GM18520 (cell line): ENCODE results near the gene TAC3.
"Not testable (repeated sequence)": the region's sequence is repeated elsewhere in the genome, so short reads cannot be mapped to it uniquely, and the experiment has no call there.

Experiments used
- ATAC-seq: cut with Tn5 transposase; IDR thresholded peaks from one replicate; pipeline ENCODE4 v1.9.1; 2021; ENCODE audit not compliant: unreplicated experiment

TAC3 gene

GRCh38 chr12:56987011-56987410 is 29.3 kb downstream of the TAC3 start:
- ATAC-seq = no peak

DNA sequence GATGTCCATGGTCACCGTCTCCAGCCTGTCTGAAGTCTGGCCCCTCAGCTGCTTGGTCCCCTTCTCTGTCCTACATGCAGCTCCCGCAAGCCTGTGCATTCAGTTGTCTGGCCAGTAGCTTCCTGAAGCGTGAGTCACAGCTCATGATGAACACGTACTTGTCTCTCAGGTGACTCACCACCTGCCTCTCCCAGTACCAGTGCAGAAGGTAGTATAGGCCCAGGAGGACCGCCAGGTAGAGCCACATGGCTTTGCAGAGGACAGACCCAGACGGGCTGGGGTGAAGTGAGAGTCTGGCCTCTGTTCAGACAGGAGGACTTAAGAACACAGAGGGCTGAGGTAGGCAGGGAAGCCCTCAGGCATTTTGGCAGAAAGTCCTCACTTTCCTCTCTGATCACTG is 30.6 kb downstream of the TAC3 start:
- ATAC-seq = not testable (repeated sequence)

DNA sequence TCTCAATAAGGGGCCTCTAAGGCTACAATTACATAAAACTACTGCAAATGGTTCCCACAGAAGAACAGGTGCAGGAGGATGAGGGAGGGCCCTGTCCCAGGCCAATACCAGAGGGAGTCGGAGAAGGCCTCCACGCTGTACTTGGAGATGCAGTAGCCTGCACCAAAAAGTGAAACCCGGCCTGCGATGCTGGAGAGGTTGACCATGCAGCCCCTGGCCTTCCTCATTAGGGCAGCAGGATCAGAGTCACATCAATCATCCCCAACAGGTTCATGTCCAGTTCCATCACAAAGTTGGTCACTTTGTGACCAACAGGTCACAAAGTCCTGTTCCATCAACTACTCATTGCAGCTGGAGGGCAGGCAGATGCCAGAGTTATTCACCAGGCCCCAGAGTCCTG is 32.9 kb downstream of the TAC3 start:
- no peak for ATAC-seq

DNA sequence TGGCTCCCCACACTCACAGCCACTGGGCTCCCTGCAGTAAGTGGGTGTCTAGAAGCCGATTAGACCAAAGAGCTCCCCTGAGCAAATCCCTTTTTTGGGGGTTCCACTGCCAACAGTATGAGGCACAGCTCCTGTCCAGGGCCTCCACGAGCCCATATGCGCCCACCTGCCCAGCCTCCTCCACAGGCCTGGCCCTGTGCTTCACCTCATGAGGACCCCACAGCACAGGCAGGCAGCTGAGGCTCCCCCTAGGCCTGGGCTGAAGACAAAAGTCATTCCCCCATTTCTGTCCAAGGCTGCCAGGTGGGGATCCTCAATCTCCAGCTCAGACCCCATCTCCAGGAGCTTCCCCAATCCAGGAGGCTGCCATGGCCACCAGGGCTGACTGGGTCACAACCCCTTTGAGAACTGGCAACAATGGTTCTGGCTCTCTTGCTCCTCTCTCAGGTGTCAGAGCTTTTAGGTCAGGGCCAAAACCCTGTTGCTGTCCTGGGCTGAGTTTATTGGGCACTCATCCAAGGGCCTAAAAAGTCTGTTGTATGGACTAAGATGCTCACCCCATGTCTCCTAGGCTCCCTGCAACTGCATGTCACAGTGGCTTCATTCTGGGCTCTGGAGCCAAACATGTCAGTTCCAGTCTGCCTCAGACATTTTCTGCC is 33.6 kb downstream of the TAC3 start:
- ATAC-seq = not testable (repeated sequence)

DNA sequence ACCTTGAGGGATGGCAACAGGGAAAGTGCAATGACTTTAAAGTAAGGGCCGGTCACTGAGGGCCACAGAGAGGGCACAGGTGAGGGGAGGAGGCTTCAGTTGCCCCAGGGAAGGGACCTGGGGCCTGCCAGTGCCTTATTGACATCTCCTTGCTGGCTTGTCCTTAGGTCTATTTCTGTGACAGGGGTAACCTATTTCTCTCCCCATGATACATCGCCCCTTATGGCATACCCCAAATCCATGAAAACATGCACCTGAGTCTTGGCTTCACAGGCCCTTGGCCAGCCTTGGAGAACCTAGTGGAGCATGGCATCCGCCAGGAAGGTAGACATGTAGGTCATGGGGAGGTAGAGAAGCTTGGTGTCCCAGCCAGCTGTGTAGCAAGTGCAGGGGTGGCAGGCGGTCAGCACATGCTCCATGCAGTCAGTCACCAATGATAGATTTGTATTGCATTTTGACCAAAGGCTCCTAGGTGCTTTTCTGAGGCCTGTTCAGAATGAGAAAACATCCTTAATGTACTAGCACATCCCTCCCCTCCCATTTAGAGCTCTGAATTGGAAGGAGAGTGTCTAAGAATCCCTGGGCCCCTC is 35.3 kb downstream of the TAC3 start:
- ATAC-seq = no peak

DNA sequence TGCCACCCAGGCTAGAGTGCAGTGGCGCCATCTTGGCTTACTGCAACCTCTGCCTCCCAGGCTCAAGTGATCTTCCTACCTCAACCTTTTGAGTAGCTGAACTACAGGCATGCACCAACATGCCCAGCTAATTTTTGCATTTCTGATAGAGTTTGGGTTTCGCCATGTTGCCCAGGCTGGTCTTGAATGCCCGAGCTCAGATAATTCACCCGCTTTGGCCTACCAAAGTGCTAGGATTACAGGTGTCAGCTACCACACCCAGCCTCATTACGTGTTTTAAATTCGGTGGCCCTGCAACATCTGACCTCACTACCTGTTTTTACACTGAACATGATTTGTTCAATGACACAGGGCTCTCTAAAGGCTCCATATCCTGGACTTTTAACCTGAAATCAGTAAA is 36.1 kb downstream of the TAC3 start:
- no peak for ATAC-seq

GRCh38 chr12:56979628-56980027 is 36.7 kb downstream of the TAC3 start:
- ATAC-seq = no peak

GRCh38 chr12:56978397-56979138 is 37.8 kb downstream of the TAC3 start:
- ATAC-seq = no peak

DNA sequence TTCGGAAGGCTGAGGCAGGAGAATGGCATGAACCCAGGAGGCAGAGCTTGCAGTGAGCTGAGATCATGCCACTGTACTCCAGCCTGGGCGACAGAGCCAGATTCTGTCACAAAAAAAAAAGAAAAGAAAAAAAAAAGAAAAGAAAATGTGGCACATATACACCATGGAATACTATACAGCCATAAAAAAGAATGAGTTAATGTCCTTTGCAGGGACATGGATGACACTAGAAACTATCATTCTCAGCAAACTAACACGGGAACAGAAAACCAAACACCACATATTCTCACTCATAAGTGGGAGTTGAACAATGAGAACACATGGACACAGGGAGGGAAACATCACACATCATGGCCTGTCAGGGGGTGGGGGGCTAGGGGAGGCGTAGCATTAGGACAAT is 39.0 kb downstream of the TAC3 start:
- ATAC-seq = not testable (repeated sequence)

GRCh38 chr12:56974224-56974623 is 42.1 kb downstream of the TAC3 start:
- ATAC-seq = not testable (repeated sequence)

- ATAC-seq = not testable (repeated sequence)
Measured at GRCh38 chr12:56968910-56969309, 47.4 kb downstream of the TAC3 start.

DNA sequence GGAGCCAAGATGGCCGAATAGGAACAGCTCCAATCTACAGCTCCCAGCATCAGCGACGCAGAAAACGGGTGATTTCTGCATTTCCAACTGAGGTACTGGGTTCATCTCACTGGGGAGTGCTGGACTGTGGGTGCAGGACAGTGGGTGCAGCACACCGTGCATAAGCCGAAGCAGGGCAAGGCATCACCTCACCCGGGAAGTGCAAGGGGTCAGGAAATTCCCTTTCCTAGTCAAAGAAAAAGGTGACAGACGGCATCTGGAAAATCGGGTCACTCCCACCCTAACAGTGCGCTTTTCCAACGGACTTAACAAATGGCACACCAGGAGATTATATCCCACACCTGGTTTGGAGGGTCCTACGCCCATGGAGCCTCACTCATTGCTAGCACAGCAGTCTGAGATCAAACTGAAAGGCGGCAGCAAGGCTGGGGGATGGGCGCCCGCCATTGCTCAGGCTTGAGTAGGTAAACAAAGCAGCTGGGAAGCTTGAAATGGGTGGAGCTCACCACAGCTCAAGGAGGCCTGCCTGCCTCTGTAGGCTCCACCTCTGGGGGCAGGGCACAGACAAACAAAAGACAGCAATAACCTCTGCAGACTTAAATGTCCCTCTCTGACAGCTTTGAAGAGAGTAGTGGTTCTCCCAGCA is 50.2 kb downstream of the TAC3 start:
- ATAC-seq = not testable (repeated sequence)

DNA sequence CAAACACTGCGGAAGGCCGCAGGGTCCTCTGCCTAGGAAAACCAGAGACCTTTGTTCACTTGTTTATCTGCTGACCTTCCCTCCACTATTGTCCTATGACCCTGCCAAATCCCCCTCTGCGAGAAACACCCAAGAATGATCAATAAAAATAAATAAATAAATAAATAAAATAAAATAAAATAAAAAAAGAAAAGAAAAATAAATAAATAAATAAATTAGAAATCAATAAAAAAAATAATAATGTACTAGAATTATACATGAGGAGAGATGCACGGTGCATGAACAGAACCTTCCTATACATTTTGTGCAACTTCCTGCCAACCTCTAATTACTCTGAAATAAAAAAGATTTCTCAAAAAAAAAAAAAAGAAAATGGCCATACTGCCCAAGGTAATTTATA is 51.2 kb downstream of the TAC3 start:
- ATAC-seq = not testable (repeated sequence)

GRCh38 chr12:56963557-56963956 is 52.8 kb downstream of the TAC3 start:
- ATAC-seq = not testable (repeated sequence)

DNA sequence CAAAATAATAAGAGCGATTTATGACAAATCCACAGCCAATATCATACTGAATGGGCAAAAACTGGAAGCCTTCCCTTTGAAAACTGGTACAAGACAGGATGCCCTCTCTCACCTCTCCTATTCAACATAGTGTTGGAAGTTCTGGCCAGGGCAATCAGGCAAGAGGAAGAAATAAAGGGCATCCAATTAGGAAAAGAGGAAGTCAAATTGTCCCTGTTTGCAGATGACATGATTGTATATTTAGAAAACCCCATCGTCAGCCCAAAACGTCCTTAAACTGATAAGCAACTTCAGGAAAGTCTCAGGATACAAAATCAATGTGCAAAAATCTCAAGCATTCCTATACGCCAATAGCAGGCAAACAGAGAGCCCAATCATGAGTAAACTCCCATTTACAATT is 54.1 kb downstream of the TAC3 start:
- ATAC-seq = not testable (repeated sequence)
